Ishikawa (cell line): ENCODE data around the gene SPATA16.

Source experiments
- CEBPB ChIP-seq: IDR thresholded peaks from 2 replicates; pipeline ENCODE4 v1.6.1; 2012
- CREB1 ChIP-seq: IDR thresholded peaks from 2 replicates; pipeline ENCODE4 v1.6.1; 2012; ENCODE audit warnings: low read depth
- EGR1 ChIP-seq: IDR thresholded peaks from 2 replicates; pipeline ENCODE4 v1.6.1; 2012
- EP300 ChIP-seq: IDR thresholded peaks from 2 replicates; pipeline ENCODE4 v1.6.1; 2012; ENCODE audit warnings: borderline replicate concordance
- FOXM1 ChIP-seq: IDR thresholded peaks from 2 replicates; pipeline ENCODE4 v1.6.1; 2012; ENCODE audit warnings: low read depth, borderline replicate concordance
- NFIC ChIP-seq: IDR thresholded peaks from 2 replicates; pipeline ENCODE4 v1.6.1; 2012
- RAD21 ChIP-seq: IDR thresholded peaks from 2 replicates; pipeline ENCODE4 v1.6.1; 2012; ENCODE audit warnings: low read depth
- TAF1 ChIP-seq: IDR thresholded peaks from 2 replicates; pipeline ENCODE4 v1.6.1; 2012; ENCODE audit warnings: low read depth, mild to moderate bottlenecking
- TCF12 ChIP-seq: IDR thresholded peaks from 2 replicates; pipeline ENCODE4 v1.6.1; 2012; ENCODE audit warnings: low read depth
- TEAD4 ChIP-seq: IDR thresholded peaks from 2 replicates; pipeline ENCODE4 v1.6.1; 2012
- YY1 ChIP-seq: IDR thresholded peaks from 2 replicates; pipeline ENCODE4 v1.6.1; 2012; ENCODE audit warnings: low read depth
- ZBTB7A ChIP-seq: IDR thresholded peaks from 2 replicates; pipeline ENCODE4 v1.6.1; 2012; ENCODE audit warnings: low read depth
- TF ChIP-seq, protein P1 (sequence below): IDR thresholded peaks from 2 replicates; pipeline ENCODE4 v1.6.1; 2012; ENCODE audit warnings: low read depth, mild to moderate bottlenecking
- TF ChIP-seq, protein P2 (sequence below): IDR thresholded peaks from 2 replicates; pipeline ENCODE4 v1.6.1; 2012
- TF ChIP-seq, protein P3 (sequence below): IDR thresholded peaks from 2 replicates; pipeline ENCODE4 v1.6.1; 2012

The SPATA16 gene

DNA sequence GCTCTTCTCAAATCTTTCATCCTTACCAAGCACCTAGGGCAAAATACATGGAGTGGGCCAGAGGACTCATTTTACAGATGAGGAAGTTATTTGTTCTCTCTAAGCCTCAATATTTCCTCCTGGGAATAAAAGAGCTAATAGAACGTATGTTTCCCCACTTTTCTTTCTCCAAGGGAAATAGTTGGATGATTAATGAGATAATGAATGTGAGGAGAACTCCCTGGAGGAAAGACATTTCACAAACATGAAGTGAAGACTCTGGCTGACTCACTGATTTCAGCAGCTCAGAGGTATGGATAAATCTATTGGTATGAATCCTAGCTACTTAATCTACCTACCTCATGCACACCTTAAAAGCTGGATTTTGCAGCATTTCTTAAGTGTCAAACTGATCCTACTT is 292.1 kb downstream of the SPATA16 start:
- TF ChIP-seq EGR1 (no peak), EP300 (no peak), CEBPB (no peak)

DNA sequence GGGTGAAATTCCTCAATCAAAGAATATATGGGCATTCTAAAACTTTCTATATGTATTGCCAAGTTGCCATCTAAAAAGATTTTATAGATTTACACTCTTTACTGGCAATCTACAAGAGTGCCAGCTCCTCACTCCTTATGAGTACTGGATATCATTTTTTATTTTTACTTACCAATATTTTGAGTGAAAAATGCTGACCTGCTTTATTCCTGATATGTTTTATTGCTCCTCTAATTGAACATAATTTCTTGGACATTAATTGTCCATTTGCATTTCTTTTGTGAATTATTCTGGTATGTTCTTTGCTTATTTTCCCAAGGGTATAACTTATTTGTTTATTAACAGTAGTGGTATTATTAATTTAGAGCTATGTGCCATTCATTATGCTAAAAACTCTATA is 293.7 kb downstream of the SPATA16 start:
- no peak for TF ChIP-seq TEAD4
- TF ChIP-seq, protein P1, sequence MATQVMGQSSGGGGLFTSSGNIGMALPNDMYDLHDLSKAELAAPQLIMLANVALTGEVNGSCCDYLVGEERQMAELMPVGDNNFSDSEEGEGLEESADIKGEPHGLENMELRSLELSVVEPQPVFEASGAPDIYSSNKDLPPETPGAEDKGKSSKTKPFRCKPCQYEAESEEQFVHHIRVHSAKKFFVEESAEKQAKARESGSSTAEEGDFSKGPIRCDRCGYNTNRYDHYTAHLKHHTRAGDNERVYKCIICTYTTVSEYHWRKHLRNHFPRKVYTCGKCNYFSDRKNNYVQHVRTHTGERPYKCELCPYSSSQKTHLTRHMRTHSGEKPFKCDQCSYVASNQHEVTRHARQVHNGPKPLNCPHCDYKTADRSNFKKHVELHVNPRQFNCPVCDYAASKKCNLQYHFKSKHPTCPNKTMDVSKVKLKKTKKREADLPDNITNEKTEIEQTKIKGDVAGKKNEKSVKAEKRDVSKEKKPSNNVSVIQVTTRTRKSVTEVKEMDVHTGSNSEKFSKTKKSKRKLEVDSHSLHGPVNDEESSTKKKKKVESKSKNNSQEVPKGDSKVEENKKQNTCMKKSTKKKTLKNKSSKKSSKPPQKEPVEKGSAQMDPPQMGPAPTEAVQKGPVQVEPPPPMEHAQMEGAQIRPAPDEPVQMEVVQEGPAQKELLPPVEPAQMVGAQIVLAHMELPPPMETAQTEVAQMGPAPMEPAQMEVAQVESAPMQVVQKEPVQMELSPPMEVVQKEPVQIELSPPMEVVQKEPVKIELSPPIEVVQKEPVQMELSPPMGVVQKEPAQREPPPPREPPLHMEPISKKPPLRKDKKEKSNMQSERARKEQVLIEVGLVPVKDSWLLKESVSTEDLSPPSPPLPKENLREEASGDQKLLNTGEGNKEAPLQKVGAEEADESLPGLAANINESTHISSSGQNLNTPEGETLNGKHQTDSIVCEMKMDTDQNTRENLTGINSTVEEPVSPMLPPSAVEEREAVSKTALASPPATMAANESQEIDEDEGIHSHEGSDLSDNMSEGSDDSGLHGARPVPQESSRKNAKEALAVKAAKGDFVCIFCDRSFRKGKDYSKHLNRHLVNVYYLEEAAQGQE, result no peak
- no peak for TF ChIP-seq CEBPB
- no peak for TF ChIP-seq TAF1
- TF ChIP-seq EP300, result no peak
- TF ChIP-seq TCF12, result no peak
- TF ChIP-seq, protein P2, sequence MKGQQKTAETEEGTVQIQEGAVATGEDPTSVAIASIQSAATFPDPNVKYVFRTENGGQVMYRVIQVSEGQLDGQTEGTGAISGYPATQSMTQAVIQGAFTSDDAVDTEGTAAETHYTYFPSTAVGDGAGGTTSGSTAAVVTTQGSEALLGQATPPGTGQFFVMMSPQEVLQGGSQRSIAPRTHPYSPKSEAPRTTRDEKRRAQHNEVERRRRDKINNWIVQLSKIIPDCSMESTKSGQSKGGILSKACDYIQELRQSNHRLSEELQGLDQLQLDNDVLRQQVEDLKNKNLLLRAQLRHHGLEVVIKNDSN, result no peak
- TF ChIP-seq CREB1, result no peak
- TF ChIP-seq ZBTB7A, result no peak
- no peak for TF ChIP-seq NFIC
- TF ChIP-seq, protein P3, sequence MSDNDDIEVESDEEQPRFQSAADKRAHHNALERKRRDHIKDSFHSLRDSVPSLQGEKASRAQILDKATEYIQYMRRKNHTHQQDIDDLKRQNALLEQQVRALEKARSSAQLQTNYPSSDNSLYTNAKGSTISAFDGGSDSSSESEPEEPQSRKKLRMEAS, result no peak
- TF ChIP-seq RAD21, result no peak
- TF ChIP-seq EGR1, result no peak
- TF ChIP-seq YY1, result no peak
- no peak for TF ChIP-seq FOXM1

DNA sequence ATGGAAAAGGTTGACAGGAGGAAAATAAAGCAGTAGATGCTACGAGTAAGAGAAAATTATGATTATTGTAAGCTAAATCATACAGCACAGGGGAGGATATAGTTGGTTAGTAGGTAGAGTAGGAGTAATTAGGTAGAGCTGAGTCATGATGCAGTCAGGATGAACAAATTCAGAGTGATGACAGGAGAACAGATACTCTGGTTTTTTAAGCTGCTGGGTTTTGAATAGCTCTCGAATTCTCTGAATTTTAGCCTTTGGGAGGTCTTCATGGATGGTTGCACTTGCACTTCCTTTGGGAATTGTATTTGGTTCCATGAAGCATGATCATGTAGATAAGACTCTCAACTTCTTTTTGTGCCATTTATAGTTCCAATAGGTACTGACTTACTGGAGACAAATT is 294.3 kb downstream of the SPATA16 start:
- no peak for TF ChIP-seq RAD21
- TF ChIP-seq EGR1, result no peak
- TF ChIP-seq, protein P2, result no peak
- 0 out of 2 replicates have a peak, but pooled peaks have one; percentile 19 for TF ChIP-seq CEBPB
- no peak for TF ChIP-seq YY1
- TF ChIP-seq, protein P1, result no peak
- TF ChIP-seq EP300, result peak; percentile 75; the same call in 1 of the 2 replicates
- peak; percentile 34; the same call in 1 of the 2 replicates for TF ChIP-seq NFIC
- TF ChIP-seq ZBTB7A, result no peak
- peak; percentile 65 for TF ChIP-seq TCF12
- TF ChIP-seq, protein P3, result no peak
- TF ChIP-seq FOXM1, result peak; percentile 67
- TF ChIP-seq TAF1, result no peak
- TF ChIP-seq TEAD4, result peak; percentile 88
- TF ChIP-seq CREB1, result no peak

DNA sequence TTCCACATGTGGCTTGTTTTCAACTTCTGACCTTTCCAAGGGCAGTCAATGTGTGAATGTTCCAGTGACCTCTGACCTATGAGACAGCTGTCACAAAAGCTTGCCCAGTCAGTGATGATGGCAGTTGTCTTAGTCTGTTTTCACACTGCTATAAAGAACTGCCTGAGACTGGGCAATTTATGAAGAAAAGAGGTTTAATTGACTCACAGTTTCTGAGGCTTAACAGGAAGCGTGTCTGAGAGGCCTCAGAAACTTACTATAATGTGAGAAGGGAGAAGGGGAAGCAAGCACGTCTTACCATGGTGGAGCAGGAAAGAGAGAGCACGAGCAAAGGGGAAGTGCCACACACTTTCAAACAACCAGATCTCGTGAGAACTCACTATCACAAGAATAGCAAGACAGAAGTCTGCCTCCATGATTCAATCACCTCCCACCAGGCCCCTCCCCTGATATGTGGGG is 294.9 kb downstream of the SPATA16 start:
- TF ChIP-seq ZBTB7A (no peak), NFIC (no peak), EGR1 (no peak), TAF1 (no peak), EP300 (no peak), CEBPB (no peak), RAD21 (no peak), TCF12 (no peak), YY1 (no peak), CREB1 (no peak), TEAD4 (no peak)
- TF ChIP-seq, protein P2, result no peak
- TF ChIP-seq, protein P1, result no peak

DNA sequence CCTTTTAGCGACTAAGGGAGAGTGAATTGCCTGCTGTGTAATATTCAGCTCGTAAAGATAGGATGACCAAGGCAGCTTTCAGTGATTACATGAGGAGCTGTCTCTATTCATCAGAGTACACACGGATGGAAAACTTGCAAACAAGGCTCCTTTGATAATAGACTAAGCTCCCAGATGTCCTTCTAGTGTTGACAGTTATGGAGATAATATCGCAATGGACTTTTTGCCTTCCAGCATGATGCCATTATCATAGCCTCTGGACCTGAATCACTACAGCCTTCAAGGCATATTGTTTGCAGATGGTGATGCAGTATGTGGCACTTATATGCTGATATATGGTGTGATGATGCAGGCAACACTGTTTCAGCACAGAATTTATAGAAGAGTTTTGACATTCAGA is 296.6 kb downstream of the SPATA16 start:
- TF ChIP-seq TAF1 (no peak), EP300 (no peak), NFIC (no peak)
- TF ChIP-seq, protein P2, result no peak
